ENCODE measurements around the gene ABR. TPM values are rescaled to one million over a fixed set of nuclear protein-coding genes. Genes with fewer than 3 reads are reported as not detected.

Gene ABR
- polyA plus RNA-seq, 1 donor from 2014 or later: 34.5 TPM

DNA sequence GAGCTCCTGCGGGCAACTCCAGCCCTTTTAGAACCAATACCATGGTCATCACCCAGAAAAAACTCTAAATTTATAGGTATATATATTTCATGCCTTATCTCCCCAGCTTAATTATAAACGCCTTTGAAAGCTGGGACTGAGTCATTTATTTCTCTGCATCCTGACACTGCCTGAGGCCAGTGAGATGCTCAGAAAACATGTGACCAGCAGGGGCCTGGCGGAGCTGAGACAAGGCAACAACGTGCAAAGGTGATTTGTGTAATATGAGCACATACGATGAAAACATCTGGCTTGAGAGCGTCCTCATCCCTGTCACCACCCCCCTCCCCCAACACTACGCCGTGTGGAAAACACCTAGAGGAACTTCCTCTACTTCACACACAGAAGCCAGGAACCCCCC lies 222.9 kb downstream of the ABR start:
- Histone ChIP-seq H3K36me3 (ENCODE audit: insufficient read depth, low read length) (no peaks in the 10 kb centered on the region), H3K9me3 (ENCODE audit: low read length) (no peaks in the 10 kb centered on the region), H3K4me2 (ENCODE audit: low read length) (no peak overlapping the region), H3K9me2 (ENCODE audit: insufficient read depth, low read length) (no peaks in the 10 kb centered on the region), H3K79me2 (replicated peaks; ENCODE audit: insufficient read depth, low read length) (peaks cover 33% of the 10 kb centered on the region), H4K20me1 (ENCODE audit: insufficient read depth) (no peaks in the 10 kb centered on the region), H3F3A (ENCODE audit: insufficient read depth, low read length, poor library complexity, severe bottlenecking) (no peaks in the 10 kb centered on the region), H3K27ac (ENCODE audit: low read length) (no peak overlapping the region), H2AFZ (ENCODE audit: low read depth, low read length) (no peak overlapping the region), H3K27me3 (ENCODE audit: insufficient read depth, low read depth, low read length) (no peaks in the 10 kb centered on the region), H3K4me3 (ENCODE audit: low read length) (no peak overlapping the region), H3K9ac (ENCODE audit: low read length) (no peak overlapping the region)
- TF ChIP-seq EZH2 (IDR thresholded peaks at IDR 0.05; ENCODE audit: borderline replicate concordance, insufficient read depth, low read length, poor library complexity, severe bottlenecking) (no peak), EP300 (conservative IDR thresholded peaks at IDR 0.05; ENCODE audit: poor library complexity, severe bottlenecking) (no peak), SMC3 (conservative IDR thresholded peaks at IDR 0.05; ENCODE audit: poor library complexity) (no peak), RAD21 (conservative IDR thresholded peaks at IDR 0.05) (no peak), MXI1 (conservative IDR thresholded peaks at IDR 0.05; ENCODE audit: poor library complexity, severe bottlenecking) (no peak), TAF1 (IDR thresholded peaks at IDR 0.05; ENCODE audit: low read depth) (no peak), POLR2AphosphoS5 (IDR thresholded peaks at IDR 0.05) (no peak)
- TF ChIP-seq, protein P1, sequence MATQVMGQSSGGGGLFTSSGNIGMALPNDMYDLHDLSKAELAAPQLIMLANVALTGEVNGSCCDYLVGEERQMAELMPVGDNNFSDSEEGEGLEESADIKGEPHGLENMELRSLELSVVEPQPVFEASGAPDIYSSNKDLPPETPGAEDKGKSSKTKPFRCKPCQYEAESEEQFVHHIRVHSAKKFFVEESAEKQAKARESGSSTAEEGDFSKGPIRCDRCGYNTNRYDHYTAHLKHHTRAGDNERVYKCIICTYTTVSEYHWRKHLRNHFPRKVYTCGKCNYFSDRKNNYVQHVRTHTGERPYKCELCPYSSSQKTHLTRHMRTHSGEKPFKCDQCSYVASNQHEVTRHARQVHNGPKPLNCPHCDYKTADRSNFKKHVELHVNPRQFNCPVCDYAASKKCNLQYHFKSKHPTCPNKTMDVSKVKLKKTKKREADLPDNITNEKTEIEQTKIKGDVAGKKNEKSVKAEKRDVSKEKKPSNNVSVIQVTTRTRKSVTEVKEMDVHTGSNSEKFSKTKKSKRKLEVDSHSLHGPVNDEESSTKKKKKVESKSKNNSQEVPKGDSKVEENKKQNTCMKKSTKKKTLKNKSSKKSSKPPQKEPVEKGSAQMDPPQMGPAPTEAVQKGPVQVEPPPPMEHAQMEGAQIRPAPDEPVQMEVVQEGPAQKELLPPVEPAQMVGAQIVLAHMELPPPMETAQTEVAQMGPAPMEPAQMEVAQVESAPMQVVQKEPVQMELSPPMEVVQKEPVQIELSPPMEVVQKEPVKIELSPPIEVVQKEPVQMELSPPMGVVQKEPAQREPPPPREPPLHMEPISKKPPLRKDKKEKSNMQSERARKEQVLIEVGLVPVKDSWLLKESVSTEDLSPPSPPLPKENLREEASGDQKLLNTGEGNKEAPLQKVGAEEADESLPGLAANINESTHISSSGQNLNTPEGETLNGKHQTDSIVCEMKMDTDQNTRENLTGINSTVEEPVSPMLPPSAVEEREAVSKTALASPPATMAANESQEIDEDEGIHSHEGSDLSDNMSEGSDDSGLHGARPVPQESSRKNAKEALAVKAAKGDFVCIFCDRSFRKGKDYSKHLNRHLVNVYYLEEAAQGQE (IDR thresholded peaks at IDR 0.05; ENCODE audit: borderline replicate concordance): no peak
- TF ChIP-seq, protein P2, sequence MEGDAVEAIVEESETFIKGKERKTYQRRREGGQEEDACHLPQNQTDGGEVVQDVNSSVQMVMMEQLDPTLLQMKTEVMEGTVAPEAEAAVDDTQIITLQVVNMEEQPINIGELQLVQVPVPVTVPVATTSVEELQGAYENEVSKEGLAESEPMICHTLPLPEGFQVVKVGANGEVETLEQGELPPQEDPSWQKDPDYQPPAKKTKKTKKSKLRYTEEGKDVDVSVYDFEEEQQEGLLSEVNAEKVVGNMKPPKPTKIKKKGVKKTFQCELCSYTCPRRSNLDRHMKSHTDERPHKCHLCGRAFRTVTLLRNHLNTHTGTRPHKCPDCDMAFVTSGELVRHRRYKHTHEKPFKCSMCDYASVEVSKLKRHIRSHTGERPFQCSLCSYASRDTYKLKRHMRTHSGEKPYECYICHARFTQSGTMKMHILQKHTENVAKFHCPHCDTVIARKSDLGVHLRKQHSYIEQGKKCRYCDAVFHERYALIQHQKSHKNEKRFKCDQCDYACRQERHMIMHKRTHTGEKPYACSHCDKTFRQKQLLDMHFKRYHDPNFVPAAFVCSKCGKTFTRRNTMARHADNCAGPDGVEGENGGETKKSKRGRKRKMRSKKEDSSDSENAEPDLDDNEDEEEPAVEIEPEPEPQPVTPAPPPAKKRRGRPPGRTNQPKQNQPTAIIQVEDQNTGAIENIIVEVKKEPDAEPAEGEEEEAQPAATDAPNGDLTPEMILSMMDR (IDR thresholded peaks at IDR 0.05; ENCODE audit: poor library complexity, severe bottlenecking): no peak

- Histone ChIP-seq H2AFZ (ENCODE audit: low read depth, low read length) (no peak overlapping the region), H3K36me3 (ENCODE audit: insufficient read depth, low read length) (no peaks in the 10 kb centered on the region), H3K27me3 (ENCODE audit: insufficient read depth, low read depth, low read length) (no peaks in the 10 kb centered on the region), H3K79me2 (replicated peaks; ENCODE audit: insufficient read depth, low read length) (peaks cover 19% of the 10 kb centered on the region), H3K4me2 (ENCODE audit: low read length) (no peak overlapping the region), H4K20me1 (ENCODE audit: insufficient read depth) (no peaks in the 10 kb centered on the region), H3K27ac (ENCODE audit: low read length) (no peak overlapping the region), H3K9me3 (ENCODE audit: low read length) (no peaks in the 10 kb centered on the region), H3K9me2 (ENCODE audit: insufficient read depth, low read length) (no peaks in the 10 kb centered on the region), H3F3A (ENCODE audit: insufficient read depth, low read length, poor library complexity, severe bottlenecking) (no peaks in the 10 kb centered on the region), H3K4me3 (ENCODE audit: low read length) (no peak overlapping the region), H3K9ac (ENCODE audit: low read length) (no peak overlapping the region)
- TF ChIP-seq SMC3 (conservative IDR thresholded peaks at IDR 0.05; ENCODE audit: poor library complexity): no peak
- TF ChIP-seq, protein P2 (IDR thresholded peaks at IDR 0.05; ENCODE audit: poor library complexity, severe bottlenecking): no peak
- TF ChIP-seq, protein P1 (IDR thresholded peaks at IDR 0.05; ENCODE audit: borderline replicate concordance): no peak
- TF ChIP-seq EP300 (conservative IDR thresholded peaks at IDR 0.05; ENCODE audit: poor library complexity, severe bottlenecking): no peak
- no peak for TF ChIP-seq POLR2AphosphoS5 (IDR thresholded peaks at IDR 0.05)
- TF ChIP-seq TAF1 (IDR thresholded peaks at IDR 0.05; ENCODE audit: low read depth): no peak
- no peak for TF ChIP-seq RAD21 (conservative IDR thresholded peaks at IDR 0.05)
- TF ChIP-seq EZH2 (IDR thresholded peaks at IDR 0.05; ENCODE audit: borderline replicate concordance, insufficient read depth, low read length, poor library complexity, severe bottlenecking): no peak
- no peak for TF ChIP-seq MXI1 (conservative IDR thresholded peaks at IDR 0.05; ENCODE audit: poor library complexity, severe bottlenecking)
These were observed 225.2 kb downstream of the ABR start for GRCh38 chr17:954431-955164.
